Neural progenitor cell (in vitro differentiated cells): ENCODE results near the gene ZBED4. TPM values are rescaled to one million over a fixed set of nuclear protein-coding genes. Genes with fewer than 3 reads are reported as not detected.

Source experiments
- DNase-seq: peaks from one replicate; pipeline ENCODE4 v3.0.0-alpha.2; 2016; ENCODE audit warnings: low spot score
- H2AFZ ChIP-seq: fragments of 200-600 bp; sonication (generic); replicated peaks from 2 replicates; pipeline ENCODE4 v1.6.1; 2016; ENCODE audit warnings: antibody characterized with exemption
- H3F3A ChIP-seq: fragments of 200-600 bp; sonication (generic); 2 replicates; pipeline ENCODE4 v1.6.1; 2016; ENCODE audit warnings: antibody characterized with exemption, low read depth
- H3K27ac ChIP-seq: fragments of 200-600 bp; sonication (generic); 2 replicates; pipeline ENCODE4 v1.5.1; 2016; ENCODE audit warnings: mild to moderate bottlenecking
- H3K27me3 ChIP-seq: fragments of 200-600 bp; sonication (generic); 2 replicates; pipeline ENCODE4 v1.6.1; 2016; ENCODE audit warnings: mild to moderate bottlenecking, moderate library complexity
- H3K36me3 ChIP-seq: fragments of 200-600 bp; sonication (generic); 2 replicates; pipeline ENCODE4 v1.5.1; 2016
- H3K4me1 ChIP-seq: fragments of 200-600 bp; sonication (generic); 2 replicates; pipeline ENCODE4 v1.6.1; 2016; ENCODE audit warnings: mixed run types
- H3K4me2 ChIP-seq: fragments of 200-600 bp; sonication (generic); 2 replicates; pipeline ENCODE4 v1.6.1; 2016
- H3K4me3 ChIP-seq: fragments of 200-600 bp; sonication (generic); 2 replicates; pipeline ENCODE4 v1.5.1; 2016
- H3K79me2 ChIP-seq: fragments of 200-600 bp; sonication (generic); 2 replicates; pipeline ENCODE4 v1.6.1; 2016; ENCODE audit warnings: low read depth
- H3K9ac ChIP-seq: fragments of 200-600 bp; sonication (generic); 2 replicates; pipeline ENCODE4 v1.6.1; 2016
- H3K9me3 ChIP-seq: fragments of 200-600 bp; sonication (generic); 2 replicates; pipeline ENCODE4 v1.5.1; 2016; ENCODE audit warnings: low read depth
- H4K20me1 ChIP-seq: fragments of 200-600 bp; sonication (generic); 2 replicates; pipeline ENCODE4 v1.6.1; 2016; ENCODE audit warnings: low read depth
- H3K27ac Mint-ChIP-seq: 3 replicates; pipeline ENCODE4 v1.8.0; 2021; ENCODE audit warnings: mixed read lengths
- H3K27me3 Mint-ChIP-seq: 2 replicates; pipeline ENCODE4 v1.8.0; 2022; ENCODE audit warnings: low read depth, mild to moderate bottlenecking, inconsistent platforms, moderate library complexity, mixed read lengths; ENCODE audit not compliant: insufficient read depth
- H3K36me3 Mint-ChIP-seq: 3 replicates; pipeline ENCODE4 v1.8.0; 2021; ENCODE audit warnings: mixed read lengths
- H3K4me1 Mint-ChIP-seq: 3 replicates; pipeline ENCODE4 v1.8.0; 2021; ENCODE audit warnings: mixed read lengths
- H3K4me3 Mint-ChIP-seq: 3 replicates; pipeline ENCODE4 v1.8.0; 2021; ENCODE audit warnings: mild to moderate bottlenecking, moderate library complexity, mixed read lengths
- H3K9me3 Mint-ChIP-seq: 3 replicates; pipeline ENCODE4 v1.8.0; 2020; ENCODE audit warnings: mixed read lengths
- EZH2 ChIP-seq: fragments of 200-600 bp; sonication (generic); IDR thresholded peaks from 2 replicates; pipeline ENCODE4 v1.6.1; 2017; ENCODE audit warnings: antibody characterized with exemption, mild to moderate bottlenecking, moderate library complexity
- EZH2phosphoT487 ChIP-seq: fragments of 200-600 bp; sonication (generic); IDR thresholded peaks from 2 replicates; pipeline ENCODE4 v1.6.1; 2017; ENCODE audit warnings: antibody characterized with exemption
- total RNA-seq: library from RNA; depleted of rRNA; stranded (reverse); fragments of >200 nt; gene quantifications from 2 replicates; pipeline ENCODE4 v1.2.3, GENCODE V29; 2015; ENCODE audit warnings: low replicate concordance
- TF ChIP-seq, protein P1 (sequence below): fragments of 200-600 bp; sonication (generic); IDR thresholded peaks from 2 replicates; pipeline ENCODE4 v1.5.1; 2017; ENCODE audit warnings: antibody characterized with exemption, mild to moderate bottlenecking

Gene ZBED4
- total RNA-seq, 1 donor from 2014 or later = 23.1 TPM

GRCh38 chr22:49886346-49887063 lies 32.9 kb downstream of the ZBED4 start:
- Histone ChIP-seq H3K27ac (no peak overlapping the region), H3K4me1 (no peaks in the 10 kb centered on the region), H3K27me3 (no peaks in the 10 kb centered on the region), H3K9me3 (peaks cover 4% of the 10 kb centered on the region), H3K79me2 (peaks cover 73% of the 10 kb centered on the region), H3K4me2 (no peak overlapping the region), H3K9ac (no peak overlapping the region), H3K36me3 (peaks cover 18% of the 10 kb centered on the region), H2AFZ (no peak overlapping the region), H4K20me1 (peaks cover 8% of the 10 kb centered on the region), H3F3A (no peaks in the 10 kb centered on the region), H3K4me3 (no peak overlapping the region)
- peaks cover 12% of the 10 kb centered on the region for H3K27me3 Mint-ChIP-seq
- H3K27ac Mint-ChIP-seq = no peak overlapping the region
- DNase-seq = no peak
- TF ChIP-seq, protein P1, sequence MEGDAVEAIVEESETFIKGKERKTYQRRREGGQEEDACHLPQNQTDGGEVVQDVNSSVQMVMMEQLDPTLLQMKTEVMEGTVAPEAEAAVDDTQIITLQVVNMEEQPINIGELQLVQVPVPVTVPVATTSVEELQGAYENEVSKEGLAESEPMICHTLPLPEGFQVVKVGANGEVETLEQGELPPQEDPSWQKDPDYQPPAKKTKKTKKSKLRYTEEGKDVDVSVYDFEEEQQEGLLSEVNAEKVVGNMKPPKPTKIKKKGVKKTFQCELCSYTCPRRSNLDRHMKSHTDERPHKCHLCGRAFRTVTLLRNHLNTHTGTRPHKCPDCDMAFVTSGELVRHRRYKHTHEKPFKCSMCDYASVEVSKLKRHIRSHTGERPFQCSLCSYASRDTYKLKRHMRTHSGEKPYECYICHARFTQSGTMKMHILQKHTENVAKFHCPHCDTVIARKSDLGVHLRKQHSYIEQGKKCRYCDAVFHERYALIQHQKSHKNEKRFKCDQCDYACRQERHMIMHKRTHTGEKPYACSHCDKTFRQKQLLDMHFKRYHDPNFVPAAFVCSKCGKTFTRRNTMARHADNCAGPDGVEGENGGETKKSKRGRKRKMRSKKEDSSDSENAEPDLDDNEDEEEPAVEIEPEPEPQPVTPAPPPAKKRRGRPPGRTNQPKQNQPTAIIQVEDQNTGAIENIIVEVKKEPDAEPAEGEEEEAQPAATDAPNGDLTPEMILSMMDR = no peak
- TF ChIP-seq EZH2phosphoT487 = no peak
- TF ChIP-seq EZH2 = no peak
- H3K4me3 Mint-ChIP-seq = no peak overlapping the region
- H3K4me1 Mint-ChIP-seq = peaks cover 3% of the 10 kb centered on the region
- peaks cover 98% of the 10 kb centered on the region for H3K36me3 Mint-ChIP-seq
- H3K9me3 Mint-ChIP-seq = peaks cover 90% of the 10 kb centered on the region

DNA sequence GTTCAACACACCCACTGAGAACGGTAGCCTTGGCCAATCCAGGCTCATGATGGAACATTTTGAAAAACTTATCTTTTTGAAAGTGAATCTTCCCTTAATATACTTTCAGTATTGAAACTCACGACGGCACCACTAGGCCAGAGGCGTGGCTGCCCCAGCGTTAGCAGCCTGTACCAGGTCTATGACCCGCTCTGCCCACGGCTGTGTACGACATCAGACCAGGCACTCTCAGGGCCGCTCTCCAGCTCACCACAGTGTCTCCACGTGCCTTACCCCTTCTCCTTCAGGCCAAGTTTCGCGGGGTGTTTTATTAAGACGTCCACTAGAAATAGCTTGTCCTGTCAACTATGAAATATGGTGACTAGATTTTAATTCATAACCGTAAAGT lies 33.4 kb downstream of the ZBED4 start:
- peaks cover 3% of the 10 kb centered on the region for H3K4me1 Mint-ChIP-seq
- Histone ChIP-seq H4K20me1 (peaks cover 8% of the 10 kb centered on the region), H3K9me3 (peaks cover 4% of the 10 kb centered on the region), H3K9ac (no peak overlapping the region), H3K27ac (no peak overlapping the region), H3K36me3 (peaks cover 19% of the 10 kb centered on the region), H3K4me1 (no peaks in the 10 kb centered on the region), H3F3A (no peaks in the 10 kb centered on the region), H3K4me2 (no peak overlapping the region), H2AFZ (no peak overlapping the region), H3K27me3 (no peaks in the 10 kb centered on the region), H3K79me2 (peaks cover 67% of the 10 kb centered on the region), H3K4me3 (no peak overlapping the region)
- H3K4me3 Mint-ChIP-seq = peak overlapping the region; percentile 55
- H3K27me3 Mint-ChIP-seq = peaks cover 11% of the 10 kb centered on the region
- no peak for DNase-seq
- TF ChIP-seq EZH2 = no peak
- TF ChIP-seq, protein P1 = no peak
- TF ChIP-seq EZH2phosphoT487 = no peak
- peaks cover 88% of the 10 kb centered on the region for H3K9me3 Mint-ChIP-seq
- H3K27ac Mint-ChIP-seq = no peak overlapping the region
- peaks cover 96% of the 10 kb centered on the region for H3K36me3 Mint-ChIP-seq

GRCh38 chr22:49887702-49888101 lies 34.1 kb downstream of the ZBED4 start:
- Histone ChIP-seq H3K9ac (no peak overlapping the region), H4K20me1 (peaks cover 5% of the 10 kb centered on the region), H3K36me3 (peaks cover 19% of the 10 kb centered on the region)

More at GRCh38 chr22:49887702-49888101, 34.1 kb downstream of the ZBED4 start:
- Histone ChIP-seq H2AFZ (no peak overlapping the region), H3K4me1 (no peaks in the 10 kb centered on the region), H3K9me3 (peaks cover 4% of the 10 kb centered on the region), H3K4me2 (no peak overlapping the region), H3K79me2 (peaks cover 61% of the 10 kb centered on the region), H3F3A (no peaks in the 10 kb centered on the region), H3K27me3 (no peaks in the 10 kb centered on the region), H3K27ac (no peak overlapping the region), H3K4me3 (no peak overlapping the region)
- DNase-seq = no peak
- Mint-ChIP-seq H3K27ac (no peak overlapping the region), H3K4me3 (no peak overlapping the region), H3K36me3 (peaks cover 93% of the 10 kb centered on the region), H3K27me3 (peaks cover 11% of the 10 kb centered on the region), H3K4me1 (peaks cover 3% of the 10 kb centered on the region), H3K9me3 (peaks cover 83% of the 10 kb centered on the region)
- no peak for TF ChIP-seq EZH2
- TF ChIP-seq, protein P1 = no peak
- TF ChIP-seq EZH2phosphoT487 = no peak
